GM12878 (cell line): ENCODE data around the gene IRF6. TPM values are rescaled to one million over a fixed set of nuclear protein-coding genes. Genes with fewer than 3 reads are reported as not detected.

Source experiments
- BACH1 ChIP-seq: fragments of 450-650 bp; IDR thresholded peaks from 2 replicates; pipeline ENCODE4 v1.6.1; 2017; ENCODE audit warnings: mild to moderate bottlenecking, borderline replicate concordance
- CBX5 ChIP-seq: sonication (generic); IDR thresholded peaks from 2 replicates; pipeline ENCODE4 v1.6.1; 2016; ENCODE audit warnings: low read depth, moderate library complexity, mild to moderate bottlenecking, inconsistent platforms
- CHD4 ChIP-seq: fragments of 200-600 bp; sonication (generic); IDR thresholded peaks from 2 replicates; pipeline ENCODE4 v1.6.1; 2016; ENCODE audit warnings: mild to moderate bottlenecking
- HCFC1 ChIP-seq: fragments of 150-350 bp; IDR thresholded peaks from 2 replicates; pipeline ENCODE4 v1.6.1; 2014; ENCODE audit warnings: low read length
- JUNB ChIP-seq: IDR thresholded peaks from 2 replicates; pipeline ENCODE4 v1.6.1; 2016; ENCODE audit warnings: antibody characterized with exemption, mild to moderate bottlenecking
- LARP7 ChIP-seq: fragments of 450-650 bp; IDR thresholded peaks from 2 replicates; pipeline ENCODE4 v1.6.1; 2017; ENCODE audit warnings: mild to moderate bottlenecking
- NBN ChIP-seq: fragments of 450-650 bp; IDR thresholded peaks from 2 replicates; pipeline ENCODE4 v1.6.1; 2016
- NFYB ChIP-seq: IDR thresholded peaks from 2 replicates; pipeline ENCODE4 v1.6.1; 2011; ENCODE audit warnings: low read depth, mild to moderate bottlenecking, low read length, improper control_type of control experiment, moderate library complexity; ENCODE audit not compliant: insufficient read depth
- NR2C2 ChIP-seq: IDR thresholded peaks from 2 replicates; pipeline ENCODE4 v1.6.1; 2011; ENCODE audit warnings: borderline replicate concordance, low read depth; ENCODE audit not compliant: control insufficient read depth, insufficient read length
- RB1 ChIP-seq: fragments of 450-650 bp; formaldehyde crosslinking; IDR thresholded peaks from 2 replicates; pipeline ENCODE4 v1.6.1; 2017; ENCODE audit warnings: mild to moderate bottlenecking, borderline replicate concordance
- RFX5 ChIP-seq: IDR thresholded peaks from 2 replicates; pipeline ENCODE4 v1.6.1; 2011; ENCODE audit warnings: low read depth, low read length, improper control_type of control experiment
- SRF ChIP-seq, 2 experiments: IDR thresholded peaks; 2 replicates each; pipeline ENCODE4 v1.6.1; 2011; ENCODE audit warnings: low read depth in 2 of 2, low read length in 2 of 2, mild to moderate bottlenecking in 1 of 2, moderate library complexity in 1 of 2
- ZNF24 ChIP-seq: fragments of 450-650 bp; IDR thresholded peaks from 2 replicates; pipeline ENCODE4 v1.6.1; 2017; ENCODE audit warnings: antibody characterized with exemption, mild to moderate bottlenecking
- ZNF274 ChIP-seq: IDR thresholded peaks from one replicate; pipeline ENCODE4 v1.8.0; 2011; ENCODE audit not compliant: insufficient read length, insufficient read depth
- ZNF622 ChIP-seq: fragments of 450-650 bp; IDR thresholded peaks from 2 replicates; pipeline ENCODE4 v1.6.1; 2017; ENCODE audit warnings: mild to moderate bottlenecking, inconsistent platforms
- polyA plus RNA-seq, 11 experiments: library from polyadenylated mRNA; depleted of rRNA in 4 of 11; unstranded in 6 of 11; stranded (reverse) in 5 of 11; fragments of >200 nt; fragmentation: Nextera tagmentation in 4 of 11; fragmentation: Illumina TruSeq in 1 of 11; extraction: Ambion mirVana in 4 of 11; extraction: Trizol in 1 of 11; gene quantifications; 1 replicate in 1 of 11; 2 replicates in 10 of 11; pipeline versions ENCODE4 v1.2.1 to v1.2.3, GENCODE V29; 2011 to 2016; ENCODE audit warnings: inconsistent platforms in 2 of 11, missing spikeins in 2 of 11, low read depth in 1 of 11
- total RNA-seq, 4 experiments: library from RNA; depleted of rRNA in 3 of 4; stranded (reverse); fragments of >200 nt in 3 of 4; fragmentation: Illumina TruSeq in 1 of 4; extraction: Trizol in 1 of 4; gene quantifications; 2 replicates each; pipeline versions ENCODE4 v1.2.1 to v1.2.3, GENCODE V29; 2013 to 2021
- TF ChIP-seq, protein P1 (sequence below): fragments of 450-650 bp; IDR thresholded peaks from 2 replicates; pipeline ENCODE4 v1.6.1; 2016; ENCODE audit warnings: mild to moderate bottlenecking, moderate library complexity, borderline replicate concordance
- TF ChIP-seq, protein P2 (sequence below): fragments of 450-650 bp; conservative IDR thresholded peaks from 2 replicates; pipeline ENCODE4 v1.6.1; 2017; ENCODE audit warnings: mild to moderate bottlenecking, moderate library complexity
- TF ChIP-seq, protein P3 (sequence below), 3 experiments: IDR thresholded peaks in 2 of 3; conservative IDR thresholded peaks in 1 of 3; 2 replicates each; pipeline ENCODE4 v1.5.1; 2011; ENCODE audit warnings: low read depth in 3 of 3, low read length in 3 of 3, mild to moderate bottlenecking in 3 of 3, control low read depth in 2 of 3, moderate library complexity in 2 of 3, inconsistent platforms in 1 of 3, mixed read lengths in 1 of 3; ENCODE audit not compliant: control insufficient read depth in 2 of 3, insufficient read depth in 1 of 3; ENCODE audit errors: extremely low read depth in 1 of 3
- TF ChIP-seq, protein P4 (sequence below): IDR thresholded peaks from 2 replicates; pipeline ENCODE4 v1.6.1; 2012; ENCODE audit warnings: mild to moderate bottlenecking, low read depth, low read length

The IRF6 gene
- total and polyA plus RNA-seq, 10 of the 15 experiments (the other 5 are each of a cell fraction or from before 2014, with no cell fraction given) = 0.04 to 0.50 (median 0.09) TPM; not detected in 1

DNA sequence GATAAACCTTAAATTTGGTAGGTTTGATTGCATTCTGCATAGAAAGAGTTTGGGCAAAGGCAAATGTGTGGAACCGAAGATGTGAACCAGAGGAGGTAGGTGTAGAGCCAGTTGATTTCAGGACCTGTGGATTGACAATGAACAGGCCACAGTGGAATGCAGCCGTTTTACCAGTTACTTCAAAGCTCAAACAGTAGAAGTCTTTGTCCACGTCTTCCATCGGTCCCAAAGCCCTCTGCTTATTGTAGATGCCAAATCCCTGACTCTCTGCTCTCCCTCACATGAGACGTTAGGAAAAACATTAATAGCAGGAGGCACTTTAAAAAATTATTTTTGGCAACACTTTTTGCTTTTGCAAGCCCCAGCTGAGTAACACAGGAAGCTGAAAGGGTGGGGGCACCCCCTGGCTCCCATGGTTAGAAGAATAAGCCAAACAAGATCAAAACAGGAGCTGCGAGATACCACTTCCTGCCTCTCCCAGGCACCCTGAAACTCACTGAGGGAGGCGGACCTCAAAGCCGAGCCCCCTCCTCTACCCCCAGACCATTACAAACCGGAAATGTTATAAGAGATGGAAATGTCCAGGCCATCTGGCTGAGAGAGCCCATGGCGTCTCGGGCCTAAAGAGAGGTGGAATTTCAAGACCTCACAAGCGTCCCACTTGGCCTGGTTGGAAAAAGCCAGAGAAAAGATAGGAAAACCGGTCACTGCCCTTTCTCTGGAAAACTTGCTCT lies 36.6 kb downstream of the IRF6 start (continued):
- TF ChIP-seq ZNF24 (no peak), RFX5 (no peak), NBN (peak; percentile 70), CBX5 (no peak), CHD4 (no peak), RB1 (no peak), NFYB (no peak), SRF (IDR thresholded peaks at IDR 0.05; ENCODE audit: low read depth in 2 of 2, low read length in 2 of 2) (peak in 1 of 2 experiments; percentile 64; a peak in 1 of 4 replicates), ZNF622 (no peak), BACH1 (no peak), JUNB (peak; percentile 43; the same call in 1 of the 2 replicates), HCFC1 (no peak), NR2C2 (no peak), ZNF274 (no peak), LARP7 (0 out of 2 replicates have a peak, but pooled peaks have one; percentile 28)
- TF ChIP-seq, protein P1, sequence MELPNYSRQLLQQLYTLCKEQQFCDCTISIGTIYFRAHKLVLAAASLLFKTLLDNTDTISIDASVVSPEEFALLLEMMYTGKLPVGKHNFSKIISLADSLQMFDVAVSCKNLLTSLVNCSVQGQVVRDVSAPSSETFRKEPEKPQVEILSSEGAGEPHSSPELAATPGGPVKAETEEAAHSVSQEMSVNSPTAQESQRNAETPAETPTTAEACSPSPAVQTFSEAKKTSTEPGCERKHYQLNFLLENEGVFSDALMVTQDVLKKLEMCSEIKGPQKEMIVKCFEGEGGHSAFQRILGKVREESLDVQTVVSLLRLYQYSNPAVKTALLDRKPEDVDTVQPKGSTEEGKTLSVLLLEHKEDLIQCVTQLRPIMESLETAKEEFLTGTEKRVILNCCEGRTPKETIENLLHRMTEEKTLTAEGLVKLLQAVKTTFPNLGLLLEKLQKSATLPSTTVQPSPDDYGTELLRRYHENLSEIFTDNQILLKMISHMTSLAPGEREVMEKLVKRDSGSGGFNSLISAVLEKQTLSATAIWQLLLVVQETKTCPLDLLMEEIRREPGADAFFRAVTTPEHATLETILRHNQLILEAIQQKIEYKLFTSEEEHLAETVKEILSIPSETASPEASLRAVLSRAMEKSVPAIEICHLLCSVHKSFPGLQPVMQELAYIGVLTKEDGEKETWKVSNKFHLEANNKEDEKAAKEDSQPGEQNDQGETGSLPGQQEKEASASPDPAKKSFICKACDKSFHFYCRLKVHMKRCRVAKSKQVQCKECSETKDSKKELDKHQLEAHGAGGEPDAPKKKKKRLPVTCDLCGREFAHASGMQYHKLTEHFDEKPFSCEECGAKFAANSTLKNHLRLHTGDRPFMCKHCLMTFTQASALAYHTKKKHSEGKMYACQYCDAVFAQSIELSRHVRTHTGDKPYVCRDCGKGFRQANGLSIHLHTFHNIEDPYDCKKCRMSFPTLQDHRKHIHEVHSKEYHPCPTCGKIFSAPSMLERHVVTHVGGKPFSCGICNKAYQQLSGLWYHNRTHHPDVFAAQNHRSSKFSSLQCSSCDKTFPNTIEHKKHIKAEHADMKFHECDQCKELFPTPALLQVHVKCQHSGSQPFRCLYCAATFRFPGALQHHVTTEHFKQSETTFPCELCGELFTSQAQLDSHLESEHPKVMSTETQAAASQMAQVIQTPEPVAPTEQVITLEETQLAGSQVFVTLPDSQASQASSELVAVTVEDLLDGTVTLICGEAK = no peak; the same call in 1 of the 2 replicates
- TF ChIP-seq, protein P2, sequence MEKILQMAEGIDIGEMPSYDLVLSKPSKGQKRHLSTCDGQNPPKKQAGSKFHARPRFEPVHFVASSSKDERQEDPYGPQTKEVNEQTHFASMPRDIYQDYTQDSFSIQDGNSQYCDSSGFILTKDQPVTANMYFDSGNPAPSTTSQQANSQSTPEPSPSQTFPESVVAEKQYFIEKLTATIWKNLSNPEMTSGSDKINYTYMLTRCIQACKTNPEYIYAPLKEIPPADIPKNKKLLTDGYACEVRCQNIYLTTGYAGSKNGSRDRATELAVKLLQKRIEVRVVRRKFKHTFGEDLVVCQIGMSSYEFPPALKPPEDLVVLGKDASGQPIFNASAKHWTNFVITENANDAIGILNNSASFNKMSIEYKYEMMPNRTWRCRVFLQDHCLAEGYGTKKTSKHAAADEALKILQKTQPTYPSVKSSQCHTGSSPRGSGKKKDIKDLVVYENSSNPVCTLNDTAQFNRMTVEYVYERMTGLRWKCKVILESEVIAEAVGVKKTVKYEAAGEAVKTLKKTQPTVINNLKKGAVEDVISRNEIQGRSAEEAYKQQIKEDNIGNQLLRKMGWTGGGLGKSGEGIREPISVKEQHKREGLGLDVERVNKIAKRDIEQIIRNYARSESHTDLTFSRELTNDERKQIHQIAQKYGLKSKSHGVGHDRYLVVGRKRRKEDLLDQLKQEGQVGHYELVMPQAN = peak; percentile 43
- TF ChIP-seq, protein P3, sequence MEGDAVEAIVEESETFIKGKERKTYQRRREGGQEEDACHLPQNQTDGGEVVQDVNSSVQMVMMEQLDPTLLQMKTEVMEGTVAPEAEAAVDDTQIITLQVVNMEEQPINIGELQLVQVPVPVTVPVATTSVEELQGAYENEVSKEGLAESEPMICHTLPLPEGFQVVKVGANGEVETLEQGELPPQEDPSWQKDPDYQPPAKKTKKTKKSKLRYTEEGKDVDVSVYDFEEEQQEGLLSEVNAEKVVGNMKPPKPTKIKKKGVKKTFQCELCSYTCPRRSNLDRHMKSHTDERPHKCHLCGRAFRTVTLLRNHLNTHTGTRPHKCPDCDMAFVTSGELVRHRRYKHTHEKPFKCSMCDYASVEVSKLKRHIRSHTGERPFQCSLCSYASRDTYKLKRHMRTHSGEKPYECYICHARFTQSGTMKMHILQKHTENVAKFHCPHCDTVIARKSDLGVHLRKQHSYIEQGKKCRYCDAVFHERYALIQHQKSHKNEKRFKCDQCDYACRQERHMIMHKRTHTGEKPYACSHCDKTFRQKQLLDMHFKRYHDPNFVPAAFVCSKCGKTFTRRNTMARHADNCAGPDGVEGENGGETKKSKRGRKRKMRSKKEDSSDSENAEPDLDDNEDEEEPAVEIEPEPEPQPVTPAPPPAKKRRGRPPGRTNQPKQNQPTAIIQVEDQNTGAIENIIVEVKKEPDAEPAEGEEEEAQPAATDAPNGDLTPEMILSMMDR (IDR thresholded peaks at IDR 0.05 in 2 of 3, conservative IDR thresholded peaks at IDR 0.05 in 1 of 3; ENCODE audit: control insufficient read depth in 2 of 3, extremely low read depth in 1 of 3, insufficient read depth in 1 of 3, low read depth in 3 of 3, low read length in 3 of 3) = no peak
- TF ChIP-seq, protein P4, sequence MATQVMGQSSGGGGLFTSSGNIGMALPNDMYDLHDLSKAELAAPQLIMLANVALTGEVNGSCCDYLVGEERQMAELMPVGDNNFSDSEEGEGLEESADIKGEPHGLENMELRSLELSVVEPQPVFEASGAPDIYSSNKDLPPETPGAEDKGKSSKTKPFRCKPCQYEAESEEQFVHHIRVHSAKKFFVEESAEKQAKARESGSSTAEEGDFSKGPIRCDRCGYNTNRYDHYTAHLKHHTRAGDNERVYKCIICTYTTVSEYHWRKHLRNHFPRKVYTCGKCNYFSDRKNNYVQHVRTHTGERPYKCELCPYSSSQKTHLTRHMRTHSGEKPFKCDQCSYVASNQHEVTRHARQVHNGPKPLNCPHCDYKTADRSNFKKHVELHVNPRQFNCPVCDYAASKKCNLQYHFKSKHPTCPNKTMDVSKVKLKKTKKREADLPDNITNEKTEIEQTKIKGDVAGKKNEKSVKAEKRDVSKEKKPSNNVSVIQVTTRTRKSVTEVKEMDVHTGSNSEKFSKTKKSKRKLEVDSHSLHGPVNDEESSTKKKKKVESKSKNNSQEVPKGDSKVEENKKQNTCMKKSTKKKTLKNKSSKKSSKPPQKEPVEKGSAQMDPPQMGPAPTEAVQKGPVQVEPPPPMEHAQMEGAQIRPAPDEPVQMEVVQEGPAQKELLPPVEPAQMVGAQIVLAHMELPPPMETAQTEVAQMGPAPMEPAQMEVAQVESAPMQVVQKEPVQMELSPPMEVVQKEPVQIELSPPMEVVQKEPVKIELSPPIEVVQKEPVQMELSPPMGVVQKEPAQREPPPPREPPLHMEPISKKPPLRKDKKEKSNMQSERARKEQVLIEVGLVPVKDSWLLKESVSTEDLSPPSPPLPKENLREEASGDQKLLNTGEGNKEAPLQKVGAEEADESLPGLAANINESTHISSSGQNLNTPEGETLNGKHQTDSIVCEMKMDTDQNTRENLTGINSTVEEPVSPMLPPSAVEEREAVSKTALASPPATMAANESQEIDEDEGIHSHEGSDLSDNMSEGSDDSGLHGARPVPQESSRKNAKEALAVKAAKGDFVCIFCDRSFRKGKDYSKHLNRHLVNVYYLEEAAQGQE = no peak
